ENCODE data around the gene TADA2B. TPM values are rescaled to one million over a fixed set of nuclear protein-coding genes. Genes with fewer than 3 reads are reported as not detected.

TADA2B gene
- total RNA-seq, 1 donor from 2014 or later, result 21.4 TPM

DNA sequence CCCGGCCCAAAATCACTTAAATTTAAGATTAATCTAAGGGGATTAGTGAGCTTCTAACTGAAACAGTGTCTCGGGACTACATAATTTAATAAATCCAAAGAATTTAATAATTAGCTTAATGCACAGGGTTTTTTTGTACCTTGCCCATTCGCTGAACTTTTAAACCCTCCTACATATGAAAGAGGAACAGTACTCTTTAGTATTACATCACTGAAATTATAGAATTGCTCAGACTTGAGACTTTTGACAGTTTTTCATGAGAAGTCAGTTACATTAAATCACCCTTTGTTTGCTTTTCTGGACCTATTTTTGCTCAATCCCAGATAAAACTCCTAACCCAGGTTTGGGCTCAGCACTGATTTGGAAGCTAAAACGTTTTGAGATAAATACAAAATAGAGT is 2.4 kb upstream of the TADA2B start:
- DNase-seq (ENCODE audit: low spot score), result no peak

GRCh38 chr4:7041246-7041645 is 1.9 kb upstream of the TADA2B start:
- DNase-seq (ENCODE audit: low spot score), result no peak

- DNase-seq (ENCODE audit: low spot score), result no peak
These were observed 1.2 kb upstream of the TADA2B start for GRCh38 chr4:7041801-7042502.

- peak; percentile 99 for DNase-seq (ENCODE audit: low spot score)
These were observed 479 bp upstream of the TADA2B start for GRCh38 chr4:7042503-7043283.

GRCh38 chr4:7044137-7044930 is 1.2 kb downstream of the TADA2B start:
- DNase-seq (ENCODE audit: low spot score), result no peak

GRCh38 chr4:7045553-7045952 is 2.4 kb downstream of the TADA2B start:
- no peak for DNase-seq (ENCODE audit: low spot score)

- DNase-seq (ENCODE audit: low spot score), result no peak
These were observed 3.1 kb downstream of the TADA2B start for GRCh38 chr4:7045961-7046921.

DNA sequence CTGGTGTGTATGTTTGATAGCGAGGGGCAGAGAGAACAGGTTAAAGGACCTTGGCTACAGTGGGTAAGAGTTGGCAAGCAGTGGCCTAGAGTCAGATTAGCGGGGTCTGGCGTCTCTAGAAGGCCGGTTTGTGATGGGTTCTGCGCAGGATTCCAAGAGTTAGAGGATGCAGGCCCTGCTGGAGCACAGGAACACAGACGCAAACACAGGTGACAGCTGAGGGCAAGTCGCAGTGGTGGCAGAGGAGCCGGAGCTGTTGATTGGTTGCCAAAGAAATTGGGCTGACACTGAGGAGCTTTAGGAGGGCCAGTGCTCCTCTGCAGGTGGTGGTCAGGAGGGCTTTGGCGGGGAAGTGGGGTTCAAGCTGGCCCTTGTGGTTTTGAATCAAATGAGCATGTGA is 3.8 kb downstream of the TADA2B start:
- DNase-seq (ENCODE audit: low spot score), result no peak

GRCh38 chr4:7048642-7049041 is 5.5 kb downstream of the TADA2B start:
- no peak for DNase-seq (ENCODE audit: low spot score)

DNA sequence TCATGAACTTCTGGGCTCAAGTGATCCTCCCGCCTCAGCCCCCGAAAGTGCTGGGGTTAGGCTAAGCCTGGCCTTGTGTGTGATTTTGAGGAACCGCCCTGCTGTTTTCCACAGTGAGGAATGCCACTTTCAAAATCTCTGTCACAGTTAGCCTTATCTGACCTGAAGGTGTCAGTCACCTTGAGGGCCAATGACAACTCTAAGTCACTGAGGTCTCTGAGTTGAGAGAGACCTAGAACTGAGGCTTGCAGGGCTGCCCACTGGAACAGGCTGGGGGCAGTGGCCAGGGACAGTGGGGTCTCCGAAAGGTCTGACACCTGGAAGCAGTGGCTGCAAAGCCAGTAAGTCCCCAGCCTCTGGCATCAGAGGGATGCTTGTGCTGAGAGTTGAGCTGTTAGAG is 6.1 kb downstream of the TADA2B start:
- no peak for DNase-seq (ENCODE audit: low spot score)

DNA sequence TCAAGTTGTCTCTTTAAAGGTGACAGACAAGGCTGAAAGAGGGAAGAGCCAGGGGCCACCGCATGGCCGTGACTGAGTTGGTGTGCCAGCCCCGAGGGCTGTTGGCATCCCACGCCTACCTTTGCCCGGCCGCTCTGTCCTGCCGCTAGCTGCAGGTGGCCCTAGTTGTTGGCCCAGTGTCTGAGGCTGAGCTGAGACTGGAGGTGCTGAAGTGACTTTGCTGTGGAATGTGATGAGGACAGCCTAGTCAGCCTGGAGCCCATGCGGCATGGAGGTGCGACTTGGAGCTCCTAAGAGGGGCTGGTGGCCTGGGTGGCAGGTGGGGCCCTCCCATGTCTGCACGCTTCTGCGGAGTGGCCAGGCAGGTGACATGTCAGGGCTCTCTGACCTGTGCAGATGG is 6.6 kb downstream of the TADA2B start:
- DNase-seq (ENCODE audit: low spot score), result no peak

- DNase-seq (ENCODE audit: low spot score), result no peak
These were observed 7.4 kb downstream of the TADA2B start for GRCh38 chr4:7050481-7051143.

DNA sequence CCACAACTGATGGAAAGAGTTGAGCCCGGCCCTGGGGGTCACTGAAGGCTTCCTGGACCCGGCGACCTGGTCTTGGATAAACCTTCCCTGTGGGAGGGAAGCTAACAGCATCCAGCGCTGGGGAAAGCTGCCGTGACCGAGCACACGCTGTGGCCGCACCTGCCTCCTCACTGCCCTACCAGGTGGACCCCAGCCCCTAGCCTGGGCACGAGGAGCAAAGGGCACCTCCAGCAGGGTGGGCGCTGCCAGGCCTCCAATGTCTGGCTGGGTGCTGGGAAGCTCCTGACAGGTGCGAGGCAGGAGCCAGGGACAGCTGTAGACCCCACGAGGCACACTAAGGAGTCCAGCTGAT is 7.9 kb downstream of the TADA2B start:
- no peak for DNase-seq (ENCODE audit: low spot score)

DNA sequence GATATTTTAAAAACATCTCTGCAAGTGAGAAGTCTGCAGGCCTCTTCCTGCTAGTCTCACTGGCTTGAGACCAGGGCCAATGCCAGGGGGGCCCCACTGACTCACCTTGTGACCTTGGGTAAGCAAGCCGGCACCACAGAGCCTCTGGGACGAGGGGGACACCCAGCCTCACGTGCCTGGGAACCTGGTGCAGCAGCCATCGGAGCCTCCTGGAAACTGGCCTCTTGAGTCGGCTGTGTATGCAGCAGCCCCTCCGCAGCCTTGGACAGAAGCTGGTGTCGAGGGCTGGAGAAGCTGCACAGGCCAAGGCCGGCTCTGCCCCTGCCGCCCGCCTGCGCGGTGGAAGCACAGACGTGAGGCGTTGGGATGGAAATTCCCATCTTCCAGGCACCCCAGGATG is 8.7 kb downstream of the TADA2B start:
- no peak for DNase-seq (ENCODE audit: low spot score)

- DNase-seq (ENCODE audit: low spot score), result no peak
These were observed 9.1 kb downstream of the TADA2B start for GRCh38 chr4:7052313-7052712.

GRCh38 chr4:7052923-7053715 is 9.9 kb downstream of the TADA2B start:
- DNase-seq (ENCODE audit: low spot score), result no peak

GRCh38 chr4:7054106-7054880 is 11.1 kb downstream of the TADA2B start:
- DNase-seq (ENCODE audit: low spot score), result no peak

GRCh38 chr4:7055111-7055989 is 12.2 kb downstream of the TADA2B start:
- DNase-seq (ENCODE audit: low spot score), result no peak
